Activated T-helper 2 cell treated with anti-CD3 and anti-CD28 coated beads, Interferon-gamma antibody, Interleukin-2, Interleukin-4, amounts not matched to agents 10 μg/mL and 5 μg/mL and 100 μg/mL, durations not matched to agents 14 hours and 24 hours and 36 hours (primary cell): Measurements from ENCODE around the gene ANGPTL5. TPM values are rescaled to one million over a fixed set of nuclear protein-coding genes. Genes with fewer than 3 reads are reported as not detected.
A peak's percentile ranks its signal among the peaks of the same experiment; 100 is the strongest.
"Not testable (repeated sequence)": the region's sequence is repeated elsewhere in the genome, so short reads cannot be mapped to it uniquely, and the experiment has no call there.

Experiments
- DNase-seq: peaks from one replicate; pipeline ENCODE4 v3.0.0; 2021; ENCODE audit warnings: low spot score
- H3K27ac Mint-ChIP-seq: one replicate; pipeline ENCODE4 v1.8.0; 2021; ENCODE audit warnings: mixed read lengths
- H3K27me3 Mint-ChIP-seq: one replicate; pipeline ENCODE4 v1.8.0; 2021; ENCODE audit warnings: low read depth, mixed read lengths
- H3K36me3 Mint-ChIP-seq: one replicate; pipeline ENCODE4 v1.8.0; 2021; ENCODE audit warnings: low read depth, mixed read lengths
- H3K4me1 Mint-ChIP-seq: one replicate; pipeline ENCODE4 v1.8.0; 2021; ENCODE audit warnings: low read depth, mixed read lengths
- H3K4me3 Mint-ChIP-seq: one replicate; pipeline ENCODE4 v1.8.0; 2021; ENCODE audit warnings: low read depth, mild to moderate bottlenecking, moderate library complexity, mixed read lengths
- H3K9me3 Mint-ChIP-seq: one replicate; pipeline ENCODE4 v1.8.0; 2021; ENCODE audit warnings: mixed read lengths
- intact Hi-C: fragments of 100-400 bp; cut with micrococcal nuclease; formaldehyde crosslinking; loops from one replicate; pipeline ENCODE4 v1.15.1; 2023
- total RNA-seq: library from RNA; stranded (reverse); gene quantifications from 2 replicates; pipeline ENCODE4 v1.2.3, GENCODE V29; 2022

Gene ANGPTL5
- not detected in 2 replicates for total RNA-seq

GRCh38 chr11:101916422-101916821 lies at the start of gene ANGPTL5:
Gene ANGPTL5 (minus strand): TSS chr11:101916522. CDS start chr11:101907909, 8,613 bp downstream.
- peaks cover 3% of the 10 kb centered on the region for H3K27me3 Mint-ChIP-seq
- peaks cover 17% of the 10 kb centered on the region for H3K4me1 Mint-ChIP-seq
- peak within 1 kb of the TSS; percentile 88 for H3K4me3 Mint-ChIP-seq
- no peak for DNase-seq
- no peaks in the 10 kb centered on the region for H3K9me3 Mint-ChIP-seq
- peak within 1 kb of the TSS; percentile 43 for H3K27ac Mint-ChIP-seq
- intact Hi-C loops, result no loop called here
- H3K36me3 Mint-ChIP-seq, result no peaks in the 10 kb centered on the region

- H3K4me1 Mint-ChIP-seq, H3K36me3 Mint-ChIP-seq, H3K4me3 Mint-ChIP-seq, DNase-seq, intact Hi-C loops, H3K27me3 Mint-ChIP-seq, H3K27ac Mint-ChIP-seq, H3K9me3 Mint-ChIP-seq: not testable (repeated sequence)
Observed at GRCh38 chr11:101964200-101964599, 47.9 kb upstream of the ANGPTL5 start.

GRCh38 chr11:101960231-101960630 lies 43.9 kb upstream of the ANGPTL5 start:
- DNase-seq, result no peak
- Mint-ChIP-seq H3K4me3 (no peak overlapping the region), H3K9me3 (no peaks in the 10 kb centered on the region), H3K27ac (no peak overlapping the region), H3K4me1 (no peaks in the 10 kb centered on the region), H3K27me3 (no peaks in the 10 kb centered on the region), H3K36me3 (no peaks in the 10 kb centered on the region)
- intact Hi-C loops, result no loop called here

GRCh38 chr11:101955701-101956100 lies 39.4 kb upstream of the ANGPTL5 start:
- Mint-ChIP-seq H3K36me3 (no peaks in the 10 kb centered on the region), H3K4me1 (no peaks in the 10 kb centered on the region), H3K27me3 (no peaks in the 10 kb centered on the region), H3K27ac (no peak overlapping the region), H3K9me3 (no peaks in the 10 kb centered on the region), H3K4me3 (no peak overlapping the region)
- DNase-seq, result no peak
- intact Hi-C loops, result no loop called here

GRCh38 chr11:101955278-101955677 lies 39.0 kb upstream of the ANGPTL5 start:
- H3K36me3 Mint-ChIP-seq, result no peaks in the 10 kb centered on the region
- no peaks in the 10 kb centered on the region for H3K27me3 Mint-ChIP-seq
- no peak overlapping the region for H3K27ac Mint-ChIP-seq
- intact Hi-C loops, result no loop called here
- DNase-seq, result no peak
- no peaks in the 10 kb centered on the region for H3K4me1 Mint-ChIP-seq
- no peak overlapping the region for H3K4me3 Mint-ChIP-seq
- no peaks in the 10 kb centered on the region for H3K9me3 Mint-ChIP-seq

- intact Hi-C loops, result no loop called here
- Mint-ChIP-seq H3K9me3 (no peaks in the 10 kb centered on the region), H3K4me3 (no peak overlapping the region), H3K36me3 (no peaks in the 10 kb centered on the region), H3K27ac (no peak overlapping the region), H3K4me1 (no peaks in the 10 kb centered on the region), H3K27me3 (no peaks in the 10 kb centered on the region)
- no peak for DNase-seq
Observed at GRCh38 chr11:101949680-101950220, 33.4 kb upstream of the ANGPTL5 start.

- no peak for DNase-seq
- no peaks in the 10 kb centered on the region for H3K9me3 Mint-ChIP-seq
- no peaks in the 10 kb centered on the region for H3K36me3 Mint-ChIP-seq
- H3K4me1 Mint-ChIP-seq, result no peaks in the 10 kb centered on the region
- no peak overlapping the region for H3K27ac Mint-ChIP-seq
- no peaks in the 10 kb centered on the region for H3K27me3 Mint-ChIP-seq
- H3K4me3 Mint-ChIP-seq, result no peak overlapping the region
- intact Hi-C loops, result no loop called here
Observed at GRCh38 chr11:101945448-101945847, 29.1 kb upstream of the ANGPTL5 start.

GRCh38 chr11:101944923-101945322 lies 28.6 kb upstream of the ANGPTL5 start:
- H3K27ac Mint-ChIP-seq, result no peak overlapping the region
- intact Hi-C loops, result no loop called here
- H3K4me3 Mint-ChIP-seq, result no peak overlapping the region
- no peaks in the 10 kb centered on the region for H3K36me3 Mint-ChIP-seq
- no peak for DNase-seq
- no peaks in the 10 kb centered on the region for H3K27me3 Mint-ChIP-seq
- no peaks in the 10 kb centered on the region for H3K9me3 Mint-ChIP-seq
- no peaks in the 10 kb centered on the region for H3K4me1 Mint-ChIP-seq

GRCh38 chr11:101940901-101941520 lies 24.7 kb upstream of the ANGPTL5 start:
- H3K27ac Mint-ChIP-seq, result no peak overlapping the region

GRCh38 chr11:101931692-101932091 lies 15.4 kb upstream of the ANGPTL5 start:
- intact Hi-C loops, result no loop called here
- DNase-seq, result no peak
- no peaks in the 10 kb centered on the region for H3K9me3 Mint-ChIP-seq
- no peaks in the 10 kb centered on the region for H3K27me3 Mint-ChIP-seq
- H3K36me3 Mint-ChIP-seq, result no peaks in the 10 kb centered on the region
- H3K27ac Mint-ChIP-seq, result no peak overlapping the region
- H3K4me3 Mint-ChIP-seq, result no peak overlapping the region
- no peaks in the 10 kb centered on the region for H3K4me1 Mint-ChIP-seq

More at GRCh38 chr11:101940901-101941520, 24.7 kb upstream of the ANGPTL5 start:
- no peaks in the 10 kb centered on the region for H3K4me1 Mint-ChIP-seq
- no peak overlapping the region for H3K4me3 Mint-ChIP-seq
- H3K9me3 Mint-ChIP-seq, result no peaks in the 10 kb centered on the region
- DNase-seq, result no peak
- no peaks in the 10 kb centered on the region for H3K36me3 Mint-ChIP-seq
- H3K27me3 Mint-ChIP-seq, result no peaks in the 10 kb centered on the region
- intact Hi-C loops, result no loop called here

GRCh38 chr11:101929294-101929915 lies 13.1 kb upstream of the ANGPTL5 start:
- no peak overlapping the region for H3K27ac Mint-ChIP-seq
- no peak for DNase-seq
- H3K4me1 Mint-ChIP-seq, result no peaks in the 10 kb centered on the region
- H3K36me3 Mint-ChIP-seq, result no peaks in the 10 kb centered on the region
- no peaks in the 10 kb centered on the region for H3K27me3 Mint-ChIP-seq
- no peaks in the 10 kb centered on the region for H3K9me3 Mint-ChIP-seq
- no peak overlapping the region for H3K4me3 Mint-ChIP-seq
- intact Hi-C loops, result no loop called here

- no peak overlapping the region for H3K4me3 Mint-ChIP-seq
- H3K4me1 Mint-ChIP-seq, result no peaks in the 10 kb centered on the region
- intact Hi-C loops, result no loop called here
- no peak for DNase-seq
- no peaks in the 10 kb centered on the region for H3K9me3 Mint-ChIP-seq
- H3K27ac Mint-ChIP-seq, result no peak overlapping the region
- no peaks in the 10 kb centered on the region for H3K36me3 Mint-ChIP-seq
- H3K27me3 Mint-ChIP-seq, result no peaks in the 10 kb centered on the region
Observed at GRCh38 chr11:101923554-101923953, 7.2 kb upstream of the ANGPTL5 start.

- H3K4me1 Mint-ChIP-seq, result peaks cover 5% of the 10 kb centered on the region
- no peaks in the 10 kb centered on the region for H3K9me3 Mint-ChIP-seq
- H3K27ac Mint-ChIP-seq, result no peak overlapping the region
- H3K4me3 Mint-ChIP-seq, result no peak overlapping the region
- intact Hi-C loops, result no loop called here
- DNase-seq, result no peak
- H3K36me3 Mint-ChIP-seq, result no peaks in the 10 kb centered on the region
- H3K27me3 Mint-ChIP-seq, result peaks cover 2% of the 10 kb centered on the region
Observed at GRCh38 chr11:101920992-101921391, 4.7 kb upstream of the ANGPTL5 start.
